ENCODE measurements around the gene MAD1L1.
"Not testable (repeated sequence)": the region's sequence is repeated elsewhere in the genome, so short reads cannot be mapped to it uniquely, and the experiment has no call there.

Gene MAD1L1

GRCh38 chr7:1931256-1931950 is 301.3 kb downstream of the MAD1L1 start:
- no peak for TF ChIP-seq POLR2AphosphoS5 (IDR thresholded peaks at IDR 0.05; ENCODE audit: borderline replicate concordance, low read depth, low read length)
- DNase-seq (ENCODE audit: low read depth, low spot score): no peak
- Histone ChIP-seq H3K27ac (no peak overlapping the region), H3K9ac (ENCODE audit: insufficient read length) (no peak overlapping the region), H3K36me3 (ENCODE audit: insufficient read depth, low read length) (0 out of 2 replicates have a peak, but pooled peaks cover 3% of the 10 kb centered on the region), H3K4me3 (no peak overlapping the region), H3K9me3 (ENCODE audit: low read depth, low read length) (no peaks in the 10 kb centered on the region)

GRCh38 chr7:1930381-1931065 is 302.2 kb downstream of the MAD1L1 start:
- no peak overlapping the region for H3K27ac ChIP-seq
- 0 out of 2 replicates have a peak, but pooled peaks cover 3% of the 10 kb centered on the region for H3K36me3 ChIP-seq (ENCODE audit: insufficient read depth, low read length)
- no peaks in the 10 kb centered on the region for H3K9me3 ChIP-seq (ENCODE audit: low read depth, low read length)
- DNase-seq (ENCODE audit: low read depth, low spot score): no peak
- H3K4me3 ChIP-seq: no peak overlapping the region
- TF ChIP-seq POLR2AphosphoS5 (IDR thresholded peaks at IDR 0.05; ENCODE audit: borderline replicate concordance, low read depth, low read length) (no peak), EZH2 (IDR thresholded peaks at IDR 0.05) (no peak), FOXP2 (optimal IDR thresholded peaks at IDR 0.05; ENCODE audit: control extremely low read depth, extremely low read length, insufficient read depth) (no peak)
- H3K9ac ChIP-seq (ENCODE audit: insufficient read length): no peak overlapping the region

GRCh38 chr7:1929349-1929925 is 303.3 kb downstream of the MAD1L1 start:
- DNase-seq (ENCODE audit: low read depth, low spot score); H3K9me3 ChIP-seq (ENCODE audit: low read depth, low read length); H3K36me3 ChIP-seq (ENCODE audit: insufficient read depth, low read length); H3K4me3 ChIP-seq; H3K9ac ChIP-seq (ENCODE audit: insufficient read length); H3K27ac ChIP-seq: not testable (repeated sequence)

DNA sequence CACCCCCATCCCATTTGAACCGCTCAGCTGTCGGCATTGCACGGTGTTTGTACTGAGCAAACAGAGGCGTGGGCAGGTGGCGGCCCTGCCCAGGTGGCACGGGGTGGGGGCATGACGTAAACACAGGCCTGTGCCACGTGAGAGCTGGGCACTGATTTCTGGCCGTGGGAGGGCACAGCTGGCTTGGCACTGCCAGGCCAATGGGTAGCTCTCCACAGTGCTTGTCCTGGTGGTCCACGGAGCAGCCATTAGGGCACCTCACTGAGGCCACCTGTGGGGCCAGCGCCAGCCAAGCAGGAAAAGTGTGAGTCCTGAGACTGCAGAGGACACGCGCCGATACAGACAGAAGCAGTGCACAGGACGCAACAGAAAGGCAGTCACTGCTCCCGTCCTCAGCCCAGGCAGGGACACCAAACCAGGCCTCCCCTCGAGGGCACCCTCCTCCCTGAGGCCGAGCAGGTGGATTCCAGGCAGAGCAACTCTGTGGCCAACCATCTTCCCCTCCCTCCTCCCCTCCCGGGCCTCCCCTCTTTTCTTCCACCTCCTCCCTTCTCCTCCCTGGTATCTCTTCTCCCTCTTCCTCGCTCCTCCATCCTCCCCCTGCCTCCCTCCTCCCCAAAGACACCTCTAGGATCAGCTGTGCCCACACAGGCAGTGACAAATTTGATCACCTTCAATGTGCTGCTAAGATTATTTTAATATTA is 303.9 kb downstream of the MAD1L1 start:
- TF ChIP-seq POLR2AphosphoS5 (IDR thresholded peaks at IDR 0.05; ENCODE audit: borderline replicate concordance, low read depth, low read length) (no peak), FOXP2 (optimal IDR thresholded peaks at IDR 0.05; ENCODE audit: control extremely low read depth, extremely low read length, insufficient read depth) (no peak), EZH2 (IDR thresholded peaks at IDR 0.05) (no peak)
- no peak for DNase-seq (ENCODE audit: low read depth, low spot score)
- H3K36me3 ChIP-seq (ENCODE audit: insufficient read depth, low read length): 0 out of 2 replicates have a peak, but pooled peaks cover 3% of the 10 kb centered on the region
- no peak overlapping the region for H3K9ac ChIP-seq (ENCODE audit: insufficient read length)
- no peak overlapping the region for H3K4me3 ChIP-seq
- no peak overlapping the region for H3K27ac ChIP-seq
- H3K9me3 ChIP-seq (ENCODE audit: low read depth, low read length): no peaks in the 10 kb centered on the region

- DNase-seq (ENCODE audit: low read depth, low spot score): no peak
- no peak overlapping the region for H3K4me3 ChIP-seq
- TF ChIP-seq POLR2AphosphoS5 (IDR thresholded peaks at IDR 0.05; ENCODE audit: borderline replicate concordance, low read depth, low read length): no peak
- no peak for TF ChIP-seq FOXP2 (optimal IDR thresholded peaks at IDR 0.05; ENCODE audit: control extremely low read depth, extremely low read length, insufficient read depth)
- TF ChIP-seq EZH2 (IDR thresholded peaks at IDR 0.05): no peak
- no peak overlapping the region for H3K9ac ChIP-seq (ENCODE audit: insufficient read length)
- H3K36me3 ChIP-seq (ENCODE audit: insufficient read depth, low read length): 0 out of 2 replicates have a peak, but pooled peaks cover 3% of the 10 kb centered on the region
- no peak overlapping the region for H3K27ac ChIP-seq
- H3K9me3 ChIP-seq (ENCODE audit: low read depth, low read length): no peaks in the 10 kb centered on the region
Measured at GRCh38 chr7:1927937-1928644, 304.7 kb downstream of the MAD1L1 start.

DNA sequence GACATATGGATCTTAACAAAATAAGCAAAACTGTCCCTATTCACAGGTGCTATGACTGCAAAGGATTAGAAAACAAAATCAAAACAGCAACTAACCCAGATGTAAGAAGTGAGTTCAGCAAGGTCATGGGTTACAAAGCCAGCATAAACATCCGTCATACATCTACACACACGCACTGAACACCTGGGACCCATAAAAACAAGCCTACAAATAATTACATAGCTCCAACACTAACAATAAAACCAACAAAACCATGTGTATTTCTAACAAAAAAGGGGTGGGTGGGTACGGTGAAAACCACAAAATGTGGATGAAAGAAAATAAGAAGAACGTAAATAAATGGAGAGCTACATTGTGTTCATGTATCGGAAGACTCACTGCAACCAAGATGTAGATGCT is 305.8 kb downstream of the MAD1L1 start:
- no peak for DNase-seq (ENCODE audit: low read depth, low spot score)
- Histone ChIP-seq H3K9ac (ENCODE audit: insufficient read length) (no peak overlapping the region), H3K27ac (0 out of 2 replicates have a peak overlapping the region, but pooled peaks have one; percentile 82), H3K4me3 (no peak overlapping the region), H3K36me3 (ENCODE audit: insufficient read depth, low read length) (no peaks in the 10 kb centered on the region), H3K9me3 (ENCODE audit: low read depth, low read length) (no peaks in the 10 kb centered on the region)
- no peak for TF ChIP-seq EZH2 (IDR thresholded peaks at IDR 0.05)
- no peak for TF ChIP-seq FOXP2 (optimal IDR thresholded peaks at IDR 0.05; ENCODE audit: control extremely low read depth, extremely low read length, insufficient read depth)
- TF ChIP-seq POLR2AphosphoS5 (IDR thresholded peaks at IDR 0.05; ENCODE audit: borderline replicate concordance, low read depth, low read length): no peak

- no peak for DNase-seq (ENCODE audit: low read depth, low spot score)
- Histone ChIP-seq H3K9ac (ENCODE audit: insufficient read length) (no peak overlapping the region), H3K36me3 (ENCODE audit: insufficient read depth, low read length) (no peaks in the 10 kb centered on the region), H3K9me3 (ENCODE audit: low read depth, low read length) (no peaks in the 10 kb centered on the region), H3K4me3 (peak overlapping the region; percentile 33; the same call in 1 of the 2 replicates), H3K27ac (peak overlapping the region; percentile 82)
- TF ChIP-seq EZH2 (IDR thresholded peaks at IDR 0.05) (no peak), FOXP2 (optimal IDR thresholded peaks at IDR 0.05; ENCODE audit: control extremely low read depth, extremely low read length, insufficient read depth) (no peak), POLR2AphosphoS5 (IDR thresholded peaks at IDR 0.05; ENCODE audit: borderline replicate concordance, low read depth, low read length) (no peak)
Measured at GRCh38 chr7:1925973-1926907, 306.5 kb downstream of the MAD1L1 start.
